Measurements from ENCODE around the gene YBEY. TPM values are rescaled to one million over a fixed set of nuclear protein-coding genes. Genes with fewer than 3 reads are reported as not detected.
A peak's percentile ranks its signal among the peaks of the same experiment; 100 is the strongest.

Gene YBEY
- total RNA-seq, 1 donor from 2014 or later = 16.2 TPM

GRCh38 chr21:46274797-46275390, 11.2 kb upstream of the YBEY start:
- H3K36me3 Mint-ChIP-seq (ENCODE audit: low read depth) = peaks cover 63% of the 10 kb centered on the region
- intact Hi-C loops (cut with micrococcal nuclease) = no loop called here
- no peaks in the 10 kb centered on the region for H3K27me3 Mint-ChIP-seq
- no peak for DNase-seq
- H3K4me1 Mint-ChIP-seq = no peaks in the 10 kb centered on the region
- no peaks in the 10 kb centered on the region for H3K9me3 Mint-ChIP-seq
- H3K27ac Mint-ChIP-seq = no peak overlapping the region
- H3K4me3 Mint-ChIP-seq = no peak overlapping the region

GRCh38 chr21:46284077-46284644, 2.0 kb upstream of the YBEY start:
- peak overlapping the region; percentile 92 for H3K4me3 Mint-ChIP-seq
- peak overlapping the region; percentile 82 for H3K27ac Mint-ChIP-seq
- DNase-seq = no peak
- H3K27me3 Mint-ChIP-seq = no peaks in the 10 kb centered on the region
- H3K36me3 Mint-ChIP-seq (ENCODE audit: low read depth) = peaks cover 56% of the 10 kb centered on the region
- H3K4me1 Mint-ChIP-seq = peaks cover 40% of the 10 kb centered on the region
- intact Hi-C loops (cut with micrococcal nuclease) = no loop called here
- no peaks in the 10 kb centered on the region for H3K9me3 Mint-ChIP-seq

GRCh38 chr21:46284733-46285132, 1.4 kb upstream of the YBEY start:
- DNase-seq = no peak
- intact Hi-C loops (cut with micrococcal nuclease) = loop anchor here (1.0 kb wide), 1 partner anchor 140 kb away; no protein-coding TSS in a partner anchor
- peaks cover 42% of the 10 kb centered on the region for H3K4me1 Mint-ChIP-seq
- H3K4me3 Mint-ChIP-seq = peak overlapping the region; percentile 92
- H3K36me3 Mint-ChIP-seq (ENCODE audit: low read depth) = peaks cover 53% of the 10 kb centered on the region
- H3K27me3 Mint-ChIP-seq = no peaks in the 10 kb centered on the region
- peak overlapping the region; percentile 87 for H3K27ac Mint-ChIP-seq
- no peaks in the 10 kb centered on the region for H3K9me3 Mint-ChIP-seq

- intact Hi-C loops (cut with micrococcal nuclease) = loop anchor here (1.0 kb wide), 1 partner anchor 141 kb away; no protein-coding TSS in a partner anchor
Observed at GRCh38 chr21:46285206-46285661, 908 bp upstream of the YBEY start, which contains the start of gene MCM3AP. TSS of gene MCM3AP (minus strand) at chr21:46285611. CDS start at chr21:46285286, 325 bp downstream.

GRCh38 chr21:46286648-46287002, 483 bp downstream of the YBEY start:
- H3K27me3 Mint-ChIP-seq = no peaks in the 10 kb centered on the region
- H3K9me3 Mint-ChIP-seq = no peaks in the 10 kb centered on the region
- DNase-seq = no peak
- H3K4me1 Mint-ChIP-seq = peaks cover 42% of the 10 kb centered on the region
- intact Hi-C loops (cut with micrococcal nuclease) = loop anchor here (1.0 to 2.0 kb wide), 4 partner anchors 10 to 172 kb away; partner anchors contain the start of genes C21orf58 and DIP2A
- peak overlapping the region; percentile 92 for H3K4me3 Mint-ChIP-seq
- H3K27ac Mint-ChIP-seq = peak overlapping the region; percentile 98
- peaks cover 47% of the 10 kb centered on the region for H3K36me3 Mint-ChIP-seq (ENCODE audit: low read depth)

More at GRCh38 chr21:46285206-46285661, 908 bp upstream of the YBEY start, which contains the start of gene MCM3AP:
- H3K36me3 Mint-ChIP-seq (ENCODE audit: low read depth) = peaks cover 50% of the 10 kb centered on the region
- peak within 1 kb of the TSS; percentile 98 for H3K27ac Mint-ChIP-seq
- DNase-seq = no peak
- peaks cover 43% of the 10 kb centered on the region for H3K4me1 Mint-ChIP-seq
- peak within 1 kb of the TSS; percentile 92 for H3K4me3 Mint-ChIP-seq
- H3K27me3 Mint-ChIP-seq = no peaks in the 10 kb centered on the region
- H3K9me3 Mint-ChIP-seq = no peaks in the 10 kb centered on the region

- no peak overlapping the region for H3K4me3 Mint-ChIP-seq
- DNase-seq = no peak
- H3K36me3 Mint-ChIP-seq (ENCODE audit: low read depth) = peaks cover 53% of the 10 kb centered on the region
- peak overlapping the region; percentile 17 for H3K27ac Mint-ChIP-seq
- peaks cover 40% of the 10 kb centered on the region for H3K4me1 Mint-ChIP-seq
- H3K9me3 Mint-ChIP-seq = no peaks in the 10 kb centered on the region
- intact Hi-C loops (cut with micrococcal nuclease) = loop anchor here (2.0 kb wide), 1 partner anchor 35 kb away; the partner anchor contains the start of gene C21orf58
- no peaks in the 10 kb centered on the region for H3K27me3 Mint-ChIP-seq
Observed at GRCh38 chr21:46287541-46287940, 1.4 kb downstream of the YBEY start.

- Mint-ChIP-seq H3K4me3 (no peak overlapping the region), H3K27ac (no peak overlapping the region), H3K36me3 (ENCODE audit: low read depth) (peaks cover 35% of the 10 kb centered on the region), H3K4me1 (peaks cover 23% of the 10 kb centered on the region), H3K9me3 (no peaks in the 10 kb centered on the region), H3K27me3 (no peaks in the 10 kb centered on the region)
- DNase-seq = no peak
- intact Hi-C loops (cut with micrococcal nuclease) = no loop called here
Observed at GRCh38 chr21:46289655-46290179, 3.6 kb downstream of the YBEY start.

GRCh38 chr21:46291561-46291960, 5.4 kb downstream of the YBEY start:
- no peak overlapping the region for H3K27ac Mint-ChIP-seq
- peaks cover 27% of the 10 kb centered on the region for H3K4me1 Mint-ChIP-seq
- no peak for DNase-seq
- peaks cover 31% of the 10 kb centered on the region for H3K36me3 Mint-ChIP-seq (ENCODE audit: low read depth)
- H3K27me3 Mint-ChIP-seq = no peaks in the 10 kb centered on the region
- H3K4me3 Mint-ChIP-seq = no peak overlapping the region
- no peaks in the 10 kb centered on the region for H3K9me3 Mint-ChIP-seq
- intact Hi-C loops (cut with micrococcal nuclease) = no loop called here

GRCh38 chr21:46294647-46295176, 8.6 kb downstream of the YBEY start:
- no peak for DNase-seq
- H3K36me3 Mint-ChIP-seq (ENCODE audit: low read depth) = peaks cover 27% of the 10 kb centered on the region
- H3K4me1 Mint-ChIP-seq = peaks cover 20% of the 10 kb centered on the region
- H3K9me3 Mint-ChIP-seq = no peaks in the 10 kb centered on the region
- intact Hi-C loops (cut with micrococcal nuclease) = no loop called here
- H3K4me3 Mint-ChIP-seq = no peak overlapping the region
- H3K27me3 Mint-ChIP-seq = no peaks in the 10 kb centered on the region
- peak overlapping the region; percentile 76 for H3K27ac Mint-ChIP-seq

GRCh38 chr21:46295177-46295770, 9.1 kb downstream of the YBEY start:
- Mint-ChIP-seq H3K9me3 (no peaks in the 10 kb centered on the region), H3K27me3 (no peaks in the 10 kb centered on the region), H3K36me3 (ENCODE audit: low read depth) (peaks cover 27% of the 10 kb centered on the region), H3K4me3 (peak overlapping the region; percentile 23), H3K27ac (peak overlapping the region; percentile 76), H3K4me1 (peaks cover 18% of the 10 kb centered on the region)
- intact Hi-C loops (cut with micrococcal nuclease) = no loop called here
- no peak for DNase-seq

- H3K27ac Mint-ChIP-seq = peak overlapping the region; percentile 78
- peak; percentile 89 for DNase-seq
- no peaks in the 10 kb centered on the region for H3K9me3 Mint-ChIP-seq
- H3K4me3 Mint-ChIP-seq = peak overlapping the region; percentile 63
- intact Hi-C loops (cut with micrococcal nuclease) = loop anchor here (1.0 kb wide), 1 partner anchor 10 kb away; the partner anchor contains the start of gene YBEY
- H3K27me3 Mint-ChIP-seq = no peaks in the 10 kb centered on the region
- H3K4me1 Mint-ChIP-seq = peaks cover 17% of the 10 kb centered on the region
- peaks cover 33% of the 10 kb centered on the region for H3K36me3 Mint-ChIP-seq (ENCODE audit: low read depth)
Observed at GRCh38 chr21:46295996-46296752, 10.0 kb downstream of the YBEY start.

GRCh38 chr21:46297338-46298271, 11.5 kb downstream of the YBEY start:
- Mint-ChIP-seq H3K36me3 (ENCODE audit: low read depth) (peaks cover 23% of the 10 kb centered on the region), H3K4me3 (peak overlapping the region; percentile 54), H3K9me3 (no peaks in the 10 kb centered on the region), H3K27me3 (no peaks in the 10 kb centered on the region), H3K4me1 (peaks cover 15% of the 10 kb centered on the region), H3K27ac (peak overlapping the region; percentile 55)
- peak; percentile 64 for DNase-seq
- intact Hi-C loops (cut with micrococcal nuclease) = no loop called here
